Common myeloid progenitor, CD34-positive (primary cell): ENCODE results near the gene PROM2.

ENCODE experiments used
- CTCF ChIA-PET: fragments of 350-600 bp; sonication (Branson Sonifier 250); formaldehyde crosslinking; loops from one replicate; lab custom pipeline; 2021; ENCODE audit warnings: antibody characterized with exemption; lab: Charles Lee
- POLR2A ChIA-PET: fragments of 350-600 bp; sonication (Branson Sonifier 250); formaldehyde crosslinking; loops from one replicate; lab custom pipeline; 2021; ENCODE audit warnings: antibody characterized with exemption; lab: Charles Lee
- DNase-seq, 3 donors: peaks; one replicate each; pipeline versions ENCODE4 v3.0.0 to v3.0.0-alpha.2; 2013
- H3K27ac ChIP-seq, 2 experiments: 1 replicate in 1 of 2; 2 replicates in 1 of 2; pipeline ENCODE4 v1.7.0; 2013; ENCODE audit warnings: inconsistent platforms in 2 of 2, low read length in 2 of 2, mild to moderate bottlenecking in 2 of 2, low read depth in 1 of 2, moderate library complexity in 1 of 2; ENCODE audit not compliant: severe bottlenecking in 2 of 2, insufficient read depth in 1 of 2, poor library complexity in 1 of 2
- H3K27me3 ChIP-seq, 5 experiments: replicated peaks in 2 of 5; 1 replicate in 3 of 5; 2 replicates in 2 of 5; pipeline versions ENCODE4 v1.6.1 to v1.7.0; 2013; ENCODE audit warnings: low read length in 4 of 5, mild to moderate bottlenecking in 2 of 5, moderate library complexity in 2 of 5, inconsistent platforms in 1 of 5; ENCODE audit not compliant: insufficient read depth in 5 of 5, control insufficient read depth in 4 of 5
- H3K36me3 ChIP-seq, 4 experiments: 1 replicate in 2 of 4; 2 replicates in 2 of 4; pipeline versions ENCODE4 v1.6.1 to v1.7.0; 2013; ENCODE audit warnings: low read length in 3 of 4, control low read depth in 1 of 4, mild to moderate bottlenecking in 1 of 4; ENCODE audit not compliant: control insufficient read depth in 4 of 4, insufficient read depth in 4 of 4
- H3K4me1 ChIP-seq, 4 experiments: 1 replicate in 3 of 4; 2 replicates in 1 of 4; pipeline versions ENCODE4 v1.6.1 to v1.7.1; 2013; ENCODE audit warnings: low read length in 3 of 4, mild to moderate bottlenecking in 3 of 4, control low read depth in 1 of 4, inconsistent platforms in 1 of 4, moderate library complexity in 1 of 4; ENCODE audit not compliant: control insufficient read depth in 4 of 4, insufficient read depth in 4 of 4; ENCODE audit errors: control extremely low read depth in 1 of 4
- H3K4me3 ChIP-seq, 7 experiments: 1 replicate in 4 of 7; 2 replicates in 3 of 7; pipeline versions ENCODE4 v1.5.1 to v1.7.0; 2013; ENCODE audit warnings: mild to moderate bottlenecking in 7 of 7, low read length in 6 of 7, moderate library complexity in 6 of 7, inconsistent platforms in 2 of 7, low read depth in 2 of 7, control low read depth in 1 of 7; ENCODE audit not compliant: insufficient read depth in 4 of 7, control insufficient read depth in 1 of 7; ENCODE audit errors: extremely low read depth in 1 of 7
- H3K9me3 ChIP-seq, 5 experiments: 1 replicate in 4 of 5; 2 replicates in 1 of 5; pipeline versions ENCODE4 v1.6.1 to v1.7.1; 2013; ENCODE audit warnings: low read length in 4 of 5, mild to moderate bottlenecking in 2 of 5, inconsistent platforms in 1 of 5, low read depth in 1 of 5, moderate library complexity in 1 of 5; ENCODE audit not compliant: control insufficient read depth in 4 of 5, insufficient read depth in 2 of 5; ENCODE audit errors: control extremely low read depth in 1 of 5
- WGBS: methylation state at CpG from one replicate; pipeline ENCODE4 v1.1.5; 2013; ENCODE audit not compliant: insufficient coverage; 5-methylcytosine and 5-hydroxymethylcytosine counted together

PROM2 gene

DNA sequence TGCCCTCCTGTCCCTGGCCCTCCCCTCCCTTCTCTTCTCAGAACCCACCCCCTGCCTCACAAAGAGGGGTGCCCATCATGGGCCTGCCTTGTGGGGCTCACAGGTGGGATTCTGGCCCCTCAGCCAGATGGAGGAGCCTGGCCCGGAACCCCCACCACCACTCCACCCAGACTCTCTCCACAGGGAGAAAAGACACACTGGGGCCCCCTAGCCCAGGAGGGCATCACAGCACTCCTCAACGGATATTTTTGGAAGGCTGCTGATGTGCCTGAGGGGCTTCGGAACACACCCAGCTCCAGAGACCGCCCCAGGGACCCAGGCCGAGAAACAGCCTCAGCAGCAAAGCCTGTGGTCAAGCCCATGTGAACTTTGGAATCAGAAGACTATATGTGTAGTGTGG is 32.8 kb downstream of the PROM2 start:
- no peaks in the 10 kb centered on the region for H3K27me3 ChIP-seq
- H3K9me3 ChIP-seq = no peaks in the 10 kb centered on the region
- no peak overlapping the region for H3K27ac ChIP-seq
- 94% methylated on average over 4 of the region's 5 CpGs for WGBS
- H3K4me3 ChIP-seq = no peak overlapping the region
- peaks cover 0 to 3% (median 2%) of the 10 kb centered on the region in 4 experiments for H3K4me1 ChIP-seq
- no peaks in the 10 kb centered on the region for H3K36me3 ChIP-seq
- CTCF ChIA-PET = no interaction called here
- no peak for DNase-seq
- POLR2A ChIA-PET = no interaction called here

DNA sequence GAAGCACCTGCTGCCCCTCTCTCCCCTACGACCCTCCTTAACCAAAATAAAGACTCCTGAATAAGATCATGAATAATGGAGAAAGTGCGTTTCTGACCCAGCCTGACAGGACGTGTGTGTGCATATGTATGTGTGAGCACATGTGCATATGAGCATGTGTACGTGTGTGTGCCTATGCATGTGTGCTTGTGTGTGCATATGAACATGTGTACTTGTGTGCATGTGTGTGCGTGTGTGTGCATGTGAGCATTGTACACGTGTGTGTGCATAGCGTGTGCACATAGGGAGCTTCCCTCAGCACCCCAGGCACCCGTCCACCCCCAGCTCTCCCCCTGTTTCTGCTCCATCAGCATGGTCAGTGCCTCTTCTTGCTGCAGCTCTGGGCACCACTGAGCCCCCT is 33.6 kb downstream of the PROM2 start:
- 80% methylated on average over 5 of the region's 8 CpGs for WGBS
- Histone ChIP-seq H3K9me3 (no peaks in the 10 kb centered on the region), H3K4me3 (no peak overlapping the region), H3K27me3 (no peaks in the 10 kb centered on the region), H3K4me1 (no peaks in the 10 kb centered on the region), H3K27ac (no peak overlapping the region), H3K36me3 (no peaks in the 10 kb centered on the region)
- ChIA-PET CTCF (no interaction called here), POLR2A (no interaction called here)
- DNase-seq = no peak

GRCh38 chr2:95308426-95308990 is 34.3 kb downstream of the PROM2 start:
- Histone ChIP-seq H3K4me1 (no peaks in the 10 kb centered on the region), H3K9me3 (no peaks in the 10 kb centered on the region), H3K36me3 (no peaks in the 10 kb centered on the region), H3K27ac (no peak overlapping the region), H3K4me3 (no peak overlapping the region), H3K27me3 (no peaks in the 10 kb centered on the region)
- 98% methylated on average over 12 of the region's 12 CpGs for WGBS
- ChIA-PET POLR2A (no interaction called here), CTCF (no interaction called here)
- no peak for DNase-seq

GRCh38 chr2:95309599-95309998 is 35.4 kb downstream of the PROM2 start:
- H3K27me3 ChIP-seq = no peaks in the 10 kb centered on the region
- no peaks in the 10 kb centered on the region for H3K9me3 ChIP-seq
- no peak overlapping the region for H3K27ac ChIP-seq
- no peaks in the 10 kb centered on the region for H3K36me3 ChIP-seq
- POLR2A ChIA-PET = no interaction called here
- H3K4me1 ChIP-seq = no peaks in the 10 kb centered on the region
- CTCF ChIA-PET = no interaction called here
- no peak overlapping the region for H3K4me3 ChIP-seq
- no peak for DNase-seq
- WGBS = 91% methylated on average over 6 of the region's 8 CpGs

DNA sequence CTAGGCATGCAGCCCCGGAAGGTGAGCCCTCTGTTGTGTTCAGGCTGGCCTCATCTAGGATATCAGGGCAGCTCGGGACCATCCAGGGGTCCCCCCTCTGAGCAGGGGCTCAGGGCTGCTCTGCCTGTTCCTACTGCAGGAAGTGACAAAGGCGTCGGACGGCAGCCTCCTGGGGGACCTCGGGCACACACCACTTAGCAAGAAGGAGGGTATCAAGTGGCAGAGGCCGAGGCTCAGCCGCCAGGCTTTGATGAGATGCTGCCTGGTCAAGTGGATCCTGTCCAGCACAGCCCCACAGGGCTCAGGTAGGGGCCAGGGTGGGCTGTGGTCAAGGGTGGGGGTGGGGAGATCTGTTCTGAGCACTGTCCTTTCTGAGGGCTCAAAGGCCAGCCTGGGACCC is 36.0 kb downstream of the PROM2 start:
- ChIA-PET CTCF (interaction anchor here (1.5 kb wide), 1 partner anchor 9 kb away, joined by 3 read pairs; no protein-coding TSS in a partner anchor), POLR2A (no interaction called here)
- Histone ChIP-seq H3K4me1 (no peaks in the 10 kb centered on the region), H3K4me3 (no peak overlapping the region), H3K9me3 (no peaks in the 10 kb centered on the region), H3K27me3 (no peaks in the 10 kb centered on the region), H3K36me3 (no peaks in the 10 kb centered on the region), H3K27ac (no peak overlapping the region)
- 82% methylated on average over 5 of the region's 8 CpGs for WGBS
- no peak for DNase-seq

DNA sequence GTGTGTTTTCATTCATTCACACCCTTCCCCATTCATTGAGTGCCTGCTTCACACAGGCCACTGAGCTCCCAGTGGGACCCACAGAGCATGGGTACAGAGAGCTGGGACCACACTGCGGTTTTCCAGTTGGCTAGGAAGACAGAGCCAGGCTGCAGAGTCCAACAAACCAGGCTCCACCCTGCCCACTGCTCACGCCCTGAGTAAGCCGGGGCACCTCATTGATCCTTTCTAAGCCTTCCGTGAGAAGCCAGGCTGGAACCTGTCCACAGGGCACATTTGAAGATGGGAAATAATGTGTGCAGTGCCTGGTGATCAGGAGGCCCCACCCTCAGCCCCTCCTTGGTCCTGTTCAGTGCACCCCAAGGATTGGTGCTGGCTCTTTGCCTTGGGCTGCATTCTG is 36.4 kb downstream of the PROM2 start:
- H3K27me3 ChIP-seq = no peaks in the 10 kb centered on the region
- no peak for DNase-seq
- H3K4me1 ChIP-seq = no peaks in the 10 kb centered on the region
- CTCF ChIA-PET = interaction anchor here (1.5 kb wide), 1 partner anchor 9 kb away, joined by 3 read pairs; no protein-coding TSS in a partner anchor
- no peaks in the 10 kb centered on the region for H3K9me3 ChIP-seq
- WGBS = 100% methylated on average over 3 of the region's 4 CpGs
- no peaks in the 10 kb centered on the region for H3K36me3 ChIP-seq
- no peak overlapping the region for H3K4me3 ChIP-seq
- H3K27ac ChIP-seq = no peak overlapping the region
- POLR2A ChIA-PET = no interaction called here

DNA sequence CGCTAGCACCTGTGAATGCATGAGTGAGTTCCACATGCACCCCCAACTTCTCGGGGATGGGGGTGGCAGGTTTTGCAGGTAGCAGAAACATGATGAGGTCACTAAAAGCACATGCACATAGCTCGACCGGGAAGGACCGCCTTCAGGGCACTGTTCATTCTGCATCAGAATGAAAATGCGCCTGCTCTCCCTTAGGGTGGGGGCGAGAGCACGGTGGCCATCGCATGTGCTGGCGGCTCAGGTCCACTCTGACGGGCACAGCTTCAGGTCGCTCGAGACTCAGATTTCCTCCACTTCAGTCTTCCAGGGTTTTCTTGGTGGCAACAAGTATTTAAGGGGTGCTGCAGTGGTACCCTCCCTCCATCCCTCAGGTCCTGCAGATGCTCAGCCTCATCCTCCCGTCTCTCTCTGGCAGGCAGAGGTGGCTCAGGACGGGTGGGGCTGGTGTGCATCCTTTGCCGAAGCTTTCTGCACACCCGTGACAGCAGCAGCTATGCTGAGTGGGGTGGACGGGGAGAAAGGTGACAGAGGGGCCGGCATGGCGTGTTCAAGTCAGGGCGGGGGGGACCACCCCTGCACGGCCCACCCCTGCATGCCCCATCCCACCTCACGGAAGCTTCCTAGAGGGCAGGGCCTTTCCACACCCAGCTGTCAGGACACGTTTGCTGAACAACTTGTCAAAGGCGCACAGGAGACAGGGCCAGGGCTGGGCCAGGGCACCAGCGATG is 37.7 kb downstream of the PROM2 start:
- peaks cover 0 to 3% (median 0%) of the 10 kb centered on the region in 4 experiments for H3K4me1 ChIP-seq
- no peak overlapping the region for H3K4me3 ChIP-seq
- no peaks in the 10 kb centered on the region for H3K36me3 ChIP-seq
- ChIA-PET POLR2A (no interaction called here), CTCF (interaction anchor here (1.7 kb wide), 1 partner anchor 81 kb away, joined by 6 read pairs; no protein-coding TSS in a partner anchor)
- no peak overlapping the region for H3K27ac ChIP-seq
- no peaks in the 10 kb centered on the region for H3K27me3 ChIP-seq
- DNase-seq = no peak
- no peaks in the 10 kb centered on the region for H3K9me3 ChIP-seq
- 91% methylated on average over 22 of the region's 26 CpGs for WGBS
